Lung (tissue), 12 donors: ENCODE measurements around the gene SRPX. TPM values are rescaled to one million over a fixed set of nuclear protein-coding genes. Genes with fewer than 3 reads are reported as not detected.

Experiments
- ATAC-seq: fragments of 200-7000 bp; cut with Tn5 transposase; one replicate; pipeline ENCODE4 v1.9.1; 2020; ENCODE audit warnings: moderate number of reproducible peaks; ENCODE audit not compliant: insufficient read depth, low FRiP score
- DNase-seq, 3 donors: peaks; one replicate each; pipeline ENCODE4 v3.0.0-alpha.2; 2013 to 2017
- H3K27ac ChIP-seq, 2 donors: one replicate each; pipeline ENCODE4 v1.5.1; 2013; ENCODE audit warnings: mild to moderate bottlenecking in 2 of 2, moderate library complexity in 2 of 2, control low read depth in 1 of 2, inconsistent platforms in 1 of 2, low read depth in 1 of 2, low read length in 1 of 2
- H3K27me3 ChIP-seq, 3 donors: one replicate each; pipeline ENCODE4 v1.5.1; 2013; ENCODE audit warnings: low read length in 2 of 3; ENCODE audit not compliant: control insufficient read depth in 3 of 3, insufficient read depth in 3 of 3
- H3K36me3 ChIP-seq, 4 donors: one replicate each; pipeline ENCODE4 v1.5.1; 2013; ENCODE audit warnings: low read length in 4 of 4, mild to moderate bottlenecking in 1 of 4, moderate library complexity in 1 of 4; ENCODE audit not compliant: control insufficient read depth in 4 of 4, insufficient read depth in 4 of 4
- H3K4me1 ChIP-seq, 5 donors: one replicate each; pipeline ENCODE4 v1.5.1; 2013; ENCODE audit warnings: low read length in 5 of 5, mild to moderate bottlenecking in 2 of 5, moderate library complexity in 1 of 5; ENCODE audit not compliant: control insufficient read depth in 5 of 5, insufficient read depth in 5 of 5
- H3K4me3 ChIP-seq: one replicate; pipeline ENCODE4 v1.5.1; 2013; ENCODE audit warnings: mild to moderate bottlenecking, control low read depth, moderate library complexity
- H3K9ac ChIP-seq, 2 donors: one replicate each; pipeline ENCODE4 v1.5.1; 2013; ENCODE audit warnings: low read length in 2 of 2, control low read depth in 1 of 2; ENCODE audit not compliant: insufficient read depth in 1 of 2
- H3K9me3 ChIP-seq, 4 donors: one replicate each; pipeline ENCODE4 v1.5.1; 2013; ENCODE audit warnings: low read length in 3 of 4, mild to moderate bottlenecking in 1 of 4, moderate library complexity in 1 of 4; ENCODE audit not compliant: control insufficient read depth in 4 of 4, insufficient read depth in 3 of 4
- WGBS, 2 donors: extraction: QIAGEN DNeasy Blood & Tissue Kit; methylation state at CpG; one replicate each; pipeline ENCODE4 v1.1.7; 2013; 5-methylcytosine and 5-hydroxymethylcytosine counted together
- polyA plus RNA-seq, 2 donors: library from polyadenylated mRNA; stranded (reverse); fragments of 200-250 nt; gene quantifications; one replicate each; pipeline ENCODE4 v1.2.1, GENCODE V29; 2013
- total RNA-seq, 2 donors: library from RNA; depleted of rRNA in 1 of 2; stranded (reverse); fragments of >200 nt in 1 of 2; gene quantifications; one replicate each; pipeline ENCODE4 v1.2.1, GENCODE V29; 2014 to 2021
- TF ChIP-seq, protein P1 (sequence below): IDR thresholded peaks from 2 replicates; pipeline ENCODE4 v1.5.1; 2012; ENCODE audit warnings: mild to moderate bottlenecking; ENCODE audit errors: control extremely low read depth, extremely low read depth
- donor health status: control.
- donor health status: control.
- donor health status: Bipolar disorder and iron deficiency.
- donor health status: healthy.
- donor health status: DM: yes; HTN: yes; CAD: no.

Gene SRPX
- total and polyA plus RNA-seq, 4 donors, result 43.4 to 71.0 (median 46.3) TPM

- TF ChIP-seq, protein P1, sequence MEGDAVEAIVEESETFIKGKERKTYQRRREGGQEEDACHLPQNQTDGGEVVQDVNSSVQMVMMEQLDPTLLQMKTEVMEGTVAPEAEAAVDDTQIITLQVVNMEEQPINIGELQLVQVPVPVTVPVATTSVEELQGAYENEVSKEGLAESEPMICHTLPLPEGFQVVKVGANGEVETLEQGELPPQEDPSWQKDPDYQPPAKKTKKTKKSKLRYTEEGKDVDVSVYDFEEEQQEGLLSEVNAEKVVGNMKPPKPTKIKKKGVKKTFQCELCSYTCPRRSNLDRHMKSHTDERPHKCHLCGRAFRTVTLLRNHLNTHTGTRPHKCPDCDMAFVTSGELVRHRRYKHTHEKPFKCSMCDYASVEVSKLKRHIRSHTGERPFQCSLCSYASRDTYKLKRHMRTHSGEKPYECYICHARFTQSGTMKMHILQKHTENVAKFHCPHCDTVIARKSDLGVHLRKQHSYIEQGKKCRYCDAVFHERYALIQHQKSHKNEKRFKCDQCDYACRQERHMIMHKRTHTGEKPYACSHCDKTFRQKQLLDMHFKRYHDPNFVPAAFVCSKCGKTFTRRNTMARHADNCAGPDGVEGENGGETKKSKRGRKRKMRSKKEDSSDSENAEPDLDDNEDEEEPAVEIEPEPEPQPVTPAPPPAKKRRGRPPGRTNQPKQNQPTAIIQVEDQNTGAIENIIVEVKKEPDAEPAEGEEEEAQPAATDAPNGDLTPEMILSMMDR, result no peak
- Histone ChIP-seq H3K27ac (no peak overlapping the region), H3K9me3 (no peaks in the 10 kb centered on the region), H3K4me3 (no peak overlapping the region), H3K4me1 (no peaks in the 10 kb centered on the region), H3K36me3 (no peaks in the 10 kb centered on the region), H3K9ac (no peak overlapping the region), H3K27me3 (peaks cover 0 to 28% (median 0%) of the 10 kb centered on the region in 3 donors)
- DNase-seq, result no peak
- WGBS, 2 donors, result 68 to 82% methylated on average over 1 of the region's 1 CpG
- no peak for ATAC-seq
Observed at GRCh38 chrX:38124000-38124399, 96.7 kb downstream of the SRPX start.

DNA sequence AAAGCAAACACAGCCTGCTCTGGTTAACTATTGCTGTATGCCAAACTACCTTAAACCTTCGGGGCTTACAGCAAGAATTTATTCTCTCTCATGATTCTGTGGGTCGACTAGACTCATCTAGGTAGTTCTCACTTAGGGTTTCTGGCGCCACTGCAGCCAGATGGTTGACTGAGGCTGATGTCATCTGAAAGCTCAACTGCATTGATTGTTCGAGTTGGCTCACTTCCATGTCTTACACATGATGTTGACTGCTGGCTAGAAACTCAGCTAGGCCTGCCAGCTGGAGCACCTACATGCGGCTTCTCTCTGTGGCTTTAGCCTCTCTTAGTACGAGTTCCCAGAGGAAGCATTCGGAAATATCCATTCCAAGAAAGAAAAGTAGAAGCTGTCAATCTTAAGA, 103.2 kb downstream of the SRPX start:
- H3K9me3 ChIP-seq, result no peaks in the 10 kb centered on the region
- WGBS, 2 donors, result 76 to 91% methylated on average over 7 of the region's 7 CpGs
- H3K36me3 ChIP-seq, result no peaks in the 10 kb centered on the region
- DNase-seq (no peak), ATAC-seq (no peak)
- TF ChIP-seq, protein P1, result no peak
- no peak overlapping the region for H3K4me3 ChIP-seq
- H3K9ac ChIP-seq, result no peak overlapping the region
- no peaks in the 10 kb centered on the region for H3K4me1 ChIP-seq
- peaks cover 0 to 15% (median 0%) of the 10 kb centered on the region in 3 donors for H3K27me3 ChIP-seq
- no peak overlapping the region for H3K27ac ChIP-seq

DNA sequence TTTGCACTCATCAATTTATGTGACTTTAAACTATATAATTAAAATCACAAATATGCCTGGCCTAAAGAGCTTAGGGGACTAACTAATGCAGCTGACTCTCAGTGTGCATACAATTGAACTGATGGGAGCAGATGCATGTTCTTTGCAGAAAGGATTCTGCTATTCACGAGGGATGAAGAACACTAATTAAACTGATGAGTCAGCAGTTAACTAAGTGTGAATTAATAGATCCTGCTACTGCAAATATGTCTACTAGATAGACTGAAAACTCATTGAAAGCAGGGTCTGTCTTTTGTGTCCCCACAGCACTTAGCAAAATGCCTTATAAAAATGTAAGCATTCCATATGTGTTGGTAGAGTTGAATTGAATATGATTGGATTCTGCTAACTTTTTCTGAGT, 104.0 kb downstream of the SRPX start:
- TF ChIP-seq, protein P1, result no peak
- H3K27ac ChIP-seq, result no peak overlapping the region
- no peak overlapping the region for H3K4me3 ChIP-seq
- no peaks in the 10 kb centered on the region for H3K4me1 ChIP-seq
- H3K9me3 ChIP-seq, result no peaks in the 10 kb centered on the region
- ATAC-seq (no peak), DNase-seq (no peak)
- H3K9ac ChIP-seq, result no peak overlapping the region
- H3K36me3 ChIP-seq, result no peaks in the 10 kb centered on the region
- peaks cover 0 to 15% (median 0%) of the 10 kb centered on the region in 3 donors for H3K27me3 ChIP-seq
- WGBS, 2 donors, result 82 to 85% methylated on average over 1 of the region's 1 CpG

- TF ChIP-seq, protein P1, result no peak
- Histone ChIP-seq H3K9ac (no peak overlapping the region), H3K4me3 (no peak overlapping the region), H3K27ac (no peak overlapping the region), H3K27me3 (peaks cover 0 to 4% (median 3%) of the 10 kb centered on the region in 3 donors), H3K36me3 (no peaks in the 10 kb centered on the region), H3K4me1 (no peaks in the 10 kb centered on the region), H3K9me3 (no peaks in the 10 kb centered on the region)
- ATAC-seq (no peak), DNase-seq (no peak)
- 55 to 67% methylated on average over 4 of the region's 4 CpGs for WGBS, 2 donors
Observed at GRCh38 chrX:38112566-38112965, 108.1 kb downstream of the SRPX start.
